Measurements from ENCODE around the gene GPR107.

GPR107 gene

GRCh38 chr9:130186051-130186450 lies 132.3 kb downstream of the GPR107 start:
- in situ Hi-C loops (cut with MboI; ENCODE audit: low sequenced_read_pairs, unreplicated experiment) = no loop called here
- DNase-seq (ENCODE audit: low spot score) = no peak
- TF ChIP-seq CTCF (IDR thresholded peaks at IDR 0.05; ENCODE audit: borderline replicate concordance, control extremely low read depth, extremely low read depth, insufficient read depth, missing control alignments) = no peak

GRCh38 chr9:130186839-130187522 lies 133.3 kb downstream of the GPR107 start:
- no peak for DNase-seq (ENCODE audit: low spot score)
- in situ Hi-C loops (cut with MboI; ENCODE audit: low sequenced_read_pairs, unreplicated experiment) = no loop called here
- no peak for TF ChIP-seq CTCF (IDR thresholded peaks at IDR 0.05; ENCODE audit: borderline replicate concordance, control extremely low read depth, extremely low read depth, insufficient read depth, missing control alignments)

- TF ChIP-seq CTCF (IDR thresholded peaks at IDR 0.05; ENCODE audit: borderline replicate concordance, control extremely low read depth, extremely low read depth, insufficient read depth, missing control alignments) = no peak
- DNase-seq (ENCODE audit: low spot score) = no peak
- in situ Hi-C loops (cut with MboI; ENCODE audit: low sequenced_read_pairs, unreplicated experiment) = no loop called here
These were observed 133.8 kb downstream of the GPR107 start for GRCh38 chr9:130187523-130187846.

- TF ChIP-seq CTCF (IDR thresholded peaks at IDR 0.05; ENCODE audit: borderline replicate concordance, control extremely low read depth, extremely low read depth, insufficient read depth, missing control alignments) = no peak
- no peak for DNase-seq (ENCODE audit: low spot score)
- in situ Hi-C loops (cut with MboI; ENCODE audit: low sequenced_read_pairs, unreplicated experiment) = no loop called here
These were observed 135.3 kb downstream of the GPR107 start for GRCh38 chr9:130188860-130189481.

All from GM13976 (cell line).